ENCODE data around the gene CAPZA1. TPM values are rescaled to one million over a fixed set of nuclear protein-coding genes. Genes with fewer than 3 reads are reported as not detected.

The CAPZA1 gene
- polyA plus RNA-seq, 1 of the 3 experiments (the other 2 are of a cell fraction) = 50.8 TPM

GRCh38 chr1:112672842-112673241, 53.2 kb downstream of the CAPZA1 start:
- peak overlapping the region in 1 of 2 experiments; percentile 75; a peak in 3 of 4 replicates for H3K27ac ChIP-seq (ENCODE audit: low read depth in 2 of 2, low read length in 1 of 2)
- peaks cover 26% of the 10 kb centered on the region for H3K79me2 ChIP-seq (ENCODE audit: insufficient read depth)
- H3K4me2 ChIP-seq = no peak overlapping the region
- H4K20me1 ChIP-seq (ENCODE audit: insufficient read depth) = no peaks in the 10 kb centered on the region
- CTCF ChIA-PET = interaction anchor here (1.1 to 4.8 kb wide), 14 partner anchors 9 to 282 kb away, joined by 3 to 42 read pairs (median 9); partner anchors contain the start of genes CAPZA1, PPM1J and ST7L
- POLR2A ChIA-PET = interaction anchor here (0.6 to 1.0 kb wide), 2 partner anchors 45 to 54 kb away, joined by 3 to 4 read pairs; partner anchors contain the start of gene ST7L
- H3K4me3 ChIP-seq (ENCODE audit: low read depth in 2 of 2, low read length in 1 of 2) = no peak overlapping the region
- DNase-seq = no peak
- no peaks in the 10 kb centered on the region for H3K9me3 ChIP-seq
- H2AFZ ChIP-seq (ENCODE audit: low read depth) = no peak overlapping the region
- no peaks in the 10 kb centered on the region for H3K9me2 ChIP-seq
- no peak for TF ChIP-seq SMC3 (IDR thresholded peaks at IDR 0.05; ENCODE audit: low read depth, low read length)
- TF ChIP-seq MXI1 (IDR thresholded peaks at IDR 0.05; ENCODE audit: low read depth, low read length) = no peak
- no peak for TF ChIP-seq GATA2 (CRISPR knock-in tag; IDR thresholded peaks at IDR 0.05)
- no peaks in the 10 kb centered on the region for H3K27me3 ChIP-seq (ENCODE audit: insufficient read depth)
- WGBS (ENCODE audit: low lambda C conversion rate) = 94% methylated on average over 1 of the region's 1 CpG
- H3K9ac ChIP-seq = no peak overlapping the region
- peaks cover 38% of the 10 kb centered on the region in 2 experiments for H3K36me3 ChIP-seq (replicated peaks in 1 of 2; ENCODE audit: control insufficient read depth in 1 of 2, insufficient read depth in 2 of 2, low read length in 1 of 2)
- peaks cover 11 to 12% of the 10 kb centered on the region in 2 experiments; a peak in 3 of 4 replicates for H3K4me1 ChIP-seq (ENCODE audit: control insufficient read depth in 1 of 2, insufficient read depth in 2 of 2, low read depth in 1 of 2, low read length in 1 of 2)
- H3F3A ChIP-seq (replicated peaks; ENCODE audit: insufficient read depth) = peaks cover 22% of the 10 kb centered on the region

- Histone ChIP-seq H3K27ac (ENCODE audit: low read depth in 2 of 2, low read length in 1 of 2) (peak overlapping the region; percentile 75 to 94), H2AFZ (ENCODE audit: low read depth) (peak overlapping the region; percentile 60; the same call in 1 of the 2 replicates), H3K79me2 (ENCODE audit: insufficient read depth) (peaks cover 32% of the 10 kb centered on the region), H3K27me3 (ENCODE audit: insufficient read depth) (no peaks in the 10 kb centered on the region), H3K4me3 (ENCODE audit: low read depth in 2 of 2, low read length in 1 of 2) (peak overlapping the region; percentile 79 to 89), H3K4me2 (peak overlapping the region; percentile 80), H3F3A (replicated peaks; ENCODE audit: insufficient read depth) (peaks cover 22% of the 10 kb centered on the region), H3K9ac (peak overlapping the region; percentile 88), H3K9me2 (no peaks in the 10 kb centered on the region), H3K9me3 (no peaks in the 10 kb centered on the region), H3K36me3 (replicated peaks in 1 of 2; ENCODE audit: control insufficient read depth in 1 of 2, insufficient read depth in 2 of 2, low read length in 1 of 2) (peaks cover 28 to 37% of the 10 kb centered on the region in 2 experiments), H4K20me1 (ENCODE audit: insufficient read depth) (no peaks in the 10 kb centered on the region), H3K4me1 (ENCODE audit: control insufficient read depth in 1 of 2, insufficient read depth in 2 of 2, low read depth in 1 of 2, low read length in 1 of 2) (peaks cover 11 to 12% of the 10 kb centered on the region in 2 experiments; a peak in 3 of 4 replicates)
- DNase-seq = peak; percentile 47
- TF ChIP-seq REST (IDR thresholded peaks at IDR 0.05; ENCODE audit: low read depth, low read length) (no peak), CTCF (IDR thresholded peaks at IDR 0.05) (peak; percentile 66), GATA2 (CRISPR knock-in tag; IDR thresholded peaks at IDR 0.05) (no peak), FOXM1 (IDR thresholded peaks at IDR 0.05; ENCODE audit: low read depth) (no peak), USF2 (IDR thresholded peaks at IDR 0.05; ENCODE audit: borderline replicate concordance, low read depth, low read length) (no peak), POLR2AphosphoS5 (IDR thresholded peaks at IDR 0.05; ENCODE audit: low read depth, low read length) (peak; percentile 9; the same call in 1 of the 2 replicates), JUND (IDR thresholded peaks at IDR 0.05) (peak; percentile 18; the same call in 1 of the 2 replicates), RXRA (IDR thresholded peaks at IDR 0.05; ENCODE audit: borderline replicate concordance, low read depth) (no peak), FOXJ3 (CRISPR knock-in tag; IDR thresholded peaks at IDR 0.05) (no peak), EZH2phosphoT487 (IDR thresholded peaks at IDR 0.05; ENCODE audit: borderline replicate concordance, low read depth) (no peak), SMC3 (IDR thresholded peaks at IDR 0.05; ENCODE audit: low read depth, low read length) (peak; percentile 34), RAD21 (IDR thresholded peaks at IDR 0.05; ENCODE audit: low read length) (peak; percentile 49)
- ChIA-PET CTCF (interaction anchor here (1.0 to 4.8 kb wide), 19 partner anchors 10 to 283 kb away, joined by 3 to 42 read pairs (median 6); partner anchors contain the start of genes CAPZA1, PPM1J and ST7L), POLR2A (interaction anchor here (0.6 to 2.1 kb wide), 12 partner anchors 9 to 282 kb away, joined by 3 to 14 read pairs (median 5); partner anchors contain the start of genes CAPZA1, CTTNBP2NL, PPM1J and RHOC)
- 16% methylated on average over 17 of the region's 18 CpGs for WGBS (ENCODE audit: low lambda C conversion rate)
Measured at GRCh38 chr1:112673592-112674439, 54.2 kb downstream of the CAPZA1 start.

All from SK-N-SH (cell line).